Stimulated activated memory B cell treated with anti-CD40 and anti-IgM and Interleukin-4, amounts not matched to agents 10 μg/mL and 1 μg/mL and 100 μg/mL, for 72 hours (primary cell): Measurements from ENCODE around the gene USP6.
A peak's percentile ranks its signal among the peaks of the same experiment; 100 is the strongest.
"Not testable (repeated sequence)": the region's sequence is repeated elsewhere in the genome, so short reads cannot be mapped to it uniquely, and the experiment has no call there.

ENCODE experiments used
- ATAC-seq: fragments of 150-1000 bp; cut with Tn5 transposase; 2 replicates; pipeline ENCODE4 v1.10.0; 2021
- H3K27ac Mint-ChIP-seq: one replicate; pipeline ENCODE4 v1.8.0; 2022; ENCODE audit warnings: mild to moderate bottlenecking, mixed read lengths
- H3K27me3 Mint-ChIP-seq: one replicate; pipeline ENCODE4 v1.8.0; 2022; ENCODE audit warnings: mixed read lengths
- H3K36me3 Mint-ChIP-seq: one replicate; pipeline ENCODE4 v1.8.0; 2022; ENCODE audit warnings: mixed read lengths
- H3K4me1 Mint-ChIP-seq: one replicate; pipeline ENCODE4 v1.8.0; 2022; ENCODE audit warnings: mixed read lengths
- H3K4me3 Mint-ChIP-seq: one replicate; pipeline ENCODE4 v1.8.0; 2022; ENCODE audit warnings: mild to moderate bottlenecking, moderate library complexity, mixed read lengths
- H3K9me3 Mint-ChIP-seq: one replicate; pipeline ENCODE4 v1.8.0; 2022; ENCODE audit warnings: mixed read lengths

USP6 gene

DNA sequence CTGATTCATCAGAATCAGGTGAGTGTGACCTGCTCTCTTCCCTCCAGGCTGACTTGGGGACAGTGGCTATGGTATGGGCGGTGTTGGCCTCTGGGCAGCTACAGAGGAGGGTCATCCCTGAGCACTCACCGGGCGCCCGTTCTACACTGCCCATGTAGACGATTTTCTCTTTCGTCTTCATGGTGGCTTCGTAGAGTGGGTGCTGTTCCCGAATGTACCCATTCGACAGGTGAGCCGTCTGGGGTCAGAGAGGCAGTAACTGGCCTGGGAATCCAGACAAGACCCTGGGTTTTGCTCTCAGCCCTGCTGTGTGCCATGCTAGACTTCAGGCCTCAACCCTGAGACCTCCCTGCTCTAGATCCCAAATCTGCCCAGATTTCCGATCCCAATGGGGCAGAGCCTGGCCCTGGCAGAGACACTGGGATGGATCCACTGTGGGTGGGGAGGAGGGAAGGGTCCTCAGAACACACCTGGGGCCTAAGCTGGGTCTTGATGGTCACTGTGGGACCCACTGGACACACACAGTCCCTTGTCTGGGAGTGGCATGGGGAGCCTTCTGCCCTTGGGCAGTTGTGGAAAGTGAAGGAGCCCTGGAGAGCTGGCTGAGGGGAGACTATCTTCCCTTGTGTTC lies 13.2 kb downstream of the USP6 start:
- ATAC-seq, result no peak
- Mint-ChIP-seq H3K27me3 (peaks cover 43% of the 10 kb centered on the region), H3K4me3 (no peak overlapping the region), H3K27ac (no peak overlapping the region), H3K36me3 (no peaks in the 10 kb centered on the region), H3K4me1 (no peaks in the 10 kb centered on the region), H3K9me3 (no peaks in the 10 kb centered on the region)

- H3K36me3 Mint-ChIP-seq, H3K4me1 Mint-ChIP-seq, H3K9me3 Mint-ChIP-seq, H3K4me3 Mint-ChIP-seq, H3K27ac Mint-ChIP-seq: not testable (repeated sequence)
- peaks cover 35% of the 10 kb centered on the region for H3K27me3 Mint-ChIP-seq
- peak; percentile 31 for ATAC-seq
These were observed 13.9 kb downstream of the USP6 start for GRCh38 chr17:5129770-5130169.

DNA sequence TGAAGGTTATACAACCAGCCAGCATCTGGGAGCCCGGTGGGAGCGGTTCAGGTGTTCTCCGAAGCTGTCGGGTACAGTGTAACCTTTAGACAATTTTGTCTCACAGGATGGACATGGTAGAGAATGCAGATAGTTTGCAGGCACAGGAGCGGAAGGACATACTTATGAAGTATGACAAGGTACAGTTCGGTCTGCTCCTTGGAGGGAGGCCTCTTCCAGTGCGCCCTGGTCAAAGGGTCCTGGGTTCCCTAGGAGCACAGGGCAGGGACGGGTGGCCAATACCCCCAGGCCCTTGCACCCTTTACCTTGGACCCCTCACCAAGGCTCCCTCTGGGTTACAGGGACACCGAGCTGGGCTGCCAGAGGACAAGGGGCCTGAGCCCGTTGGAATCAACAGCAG lies 14.4 kb downstream of the USP6 start:
- not testable (repeated sequence) for H3K27ac Mint-ChIP-seq, H3K4me1 Mint-ChIP-seq, H3K4me3 Mint-ChIP-seq, H3K9me3 Mint-ChIP-seq, H3K36me3 Mint-ChIP-seq, ATAC-seq
- peaks cover 34% of the 10 kb centered on the region for H3K27me3 Mint-ChIP-seq

GRCh38 chr17:5130687-5131086 lies 14.9 kb downstream of the USP6 start:
- H3K36me3 Mint-ChIP-seq, H3K4me3 Mint-ChIP-seq, H3K27ac Mint-ChIP-seq, H3K9me3 Mint-ChIP-seq, H3K4me1 Mint-ChIP-seq, ATAC-seq: not testable (repeated sequence)
- H3K27me3 Mint-ChIP-seq, result peaks cover 35% of the 10 kb centered on the region

GRCh38 chr17:5131146-5131715 lies 15.4 kb downstream of the USP6 start:
- ATAC-seq, result no peak
- Mint-ChIP-seq H3K9me3 (no peaks in the 10 kb centered on the region), H3K4me3 (no peak overlapping the region), H3K36me3 (no peaks in the 10 kb centered on the region), H3K27me3 (peaks cover 40% of the 10 kb centered on the region), H3K4me1 (peaks cover 6% of the 10 kb centered on the region), H3K27ac (no peak overlapping the region)

- H3K27ac Mint-ChIP-seq, H3K9me3 Mint-ChIP-seq, ATAC-seq, H3K36me3 Mint-ChIP-seq, H3K4me1 Mint-ChIP-seq, H3K4me3 Mint-ChIP-seq: not testable (repeated sequence)
- H3K27me3 Mint-ChIP-seq, result peaks cover 47% of the 10 kb centered on the region
These were observed 16.1 kb downstream of the USP6 start for GRCh38 chr17:5131799-5132502.

- H3K27me3 Mint-ChIP-seq, result peaks cover 48% of the 10 kb centered on the region
- H3K9me3 Mint-ChIP-seq, ATAC-seq: not testable (repeated sequence)
These were observed 16.8 kb downstream of the USP6 start for GRCh38 chr17:5132503-5133225.

DNA sequence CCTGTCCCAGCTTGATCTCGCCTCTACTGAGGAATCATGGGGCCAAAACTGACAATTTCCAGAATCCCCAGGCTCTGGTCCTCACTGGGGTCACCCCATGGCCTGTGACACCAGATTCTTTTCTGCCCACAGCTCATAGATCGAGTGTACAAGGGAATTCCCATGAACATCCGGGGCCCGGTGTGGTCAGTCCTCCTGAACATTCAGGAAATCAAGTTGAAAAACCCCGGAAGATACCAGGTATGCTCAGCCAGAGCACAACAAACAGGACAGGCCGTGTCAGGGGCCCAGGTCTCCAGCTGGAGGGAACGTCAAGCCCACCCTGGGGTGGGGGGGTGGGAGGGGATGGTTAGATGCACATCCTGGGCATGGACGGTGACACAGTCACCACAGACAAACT lies 17.5 kb downstream of the USP6 start:
- H3K9me3 Mint-ChIP-seq, result no peaks in the 10 kb centered on the region

More at GRCh38 chr17:5132503-5133225, 16.8 kb downstream of the USP6 start:
- not testable (repeated sequence) for H3K4me3 Mint-ChIP-seq, H3K36me3 Mint-ChIP-seq, H3K4me1 Mint-ChIP-seq, H3K27ac Mint-ChIP-seq

GRCh38 chr17:5133961-5134360 lies 18.1 kb downstream of the USP6 start:
- not testable (repeated sequence) for H3K9me3 Mint-ChIP-seq, H3K36me3 Mint-ChIP-seq, H3K4me1 Mint-ChIP-seq, H3K4me3 Mint-ChIP-seq, H3K27ac Mint-ChIP-seq, ATAC-seq
- H3K27me3 Mint-ChIP-seq, result peaks cover 48% of the 10 kb centered on the region

More for the DNA sequence above, 17.5 kb downstream of the USP6 start:
- Mint-ChIP-seq H3K27me3 (peaks cover 48% of the 10 kb centered on the region), H3K4me3 (no peak overlapping the region), H3K36me3 (no peaks in the 10 kb centered on the region), H3K4me1 (peaks cover 6% of the 10 kb centered on the region), H3K27ac (no peak overlapping the region)
- no peak for ATAC-seq

DNA sequence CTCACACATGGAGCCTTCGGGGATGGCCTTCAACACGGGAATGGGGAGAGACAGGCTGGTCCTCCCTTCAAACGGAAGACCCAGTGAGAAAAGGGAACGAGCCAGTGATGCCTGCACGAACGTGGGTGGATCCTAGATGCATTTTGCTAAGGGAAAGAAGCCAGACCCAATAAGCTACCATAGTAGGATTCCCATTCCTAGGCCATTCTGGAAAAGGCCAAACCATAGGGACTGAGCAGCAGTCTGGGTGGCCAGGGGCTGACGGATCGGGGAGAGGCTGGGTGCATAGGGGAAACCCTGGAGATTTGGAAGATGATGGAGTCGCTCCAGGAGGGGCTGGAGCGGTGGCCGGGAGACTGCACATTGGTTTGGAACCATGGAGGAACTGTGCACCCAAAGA lies 18.7 kb downstream of the USP6 start:
- ATAC-seq, H3K4me3 Mint-ChIP-seq, H3K4me1 Mint-ChIP-seq, H3K9me3 Mint-ChIP-seq, H3K27ac Mint-ChIP-seq, H3K36me3 Mint-ChIP-seq: not testable (repeated sequence)
- peaks cover 47% of the 10 kb centered on the region for H3K27me3 Mint-ChIP-seq

- not testable (repeated sequence) for ATAC-seq, H3K4me1 Mint-ChIP-seq, H3K36me3 Mint-ChIP-seq, H3K4me3 Mint-ChIP-seq, H3K27ac Mint-ChIP-seq, H3K9me3 Mint-ChIP-seq
- H3K27me3 Mint-ChIP-seq, result peaks cover 41% of the 10 kb centered on the region
These were observed 19.4 kb downstream of the USP6 start for GRCh38 chr17:5135131-5135712.

DNA sequence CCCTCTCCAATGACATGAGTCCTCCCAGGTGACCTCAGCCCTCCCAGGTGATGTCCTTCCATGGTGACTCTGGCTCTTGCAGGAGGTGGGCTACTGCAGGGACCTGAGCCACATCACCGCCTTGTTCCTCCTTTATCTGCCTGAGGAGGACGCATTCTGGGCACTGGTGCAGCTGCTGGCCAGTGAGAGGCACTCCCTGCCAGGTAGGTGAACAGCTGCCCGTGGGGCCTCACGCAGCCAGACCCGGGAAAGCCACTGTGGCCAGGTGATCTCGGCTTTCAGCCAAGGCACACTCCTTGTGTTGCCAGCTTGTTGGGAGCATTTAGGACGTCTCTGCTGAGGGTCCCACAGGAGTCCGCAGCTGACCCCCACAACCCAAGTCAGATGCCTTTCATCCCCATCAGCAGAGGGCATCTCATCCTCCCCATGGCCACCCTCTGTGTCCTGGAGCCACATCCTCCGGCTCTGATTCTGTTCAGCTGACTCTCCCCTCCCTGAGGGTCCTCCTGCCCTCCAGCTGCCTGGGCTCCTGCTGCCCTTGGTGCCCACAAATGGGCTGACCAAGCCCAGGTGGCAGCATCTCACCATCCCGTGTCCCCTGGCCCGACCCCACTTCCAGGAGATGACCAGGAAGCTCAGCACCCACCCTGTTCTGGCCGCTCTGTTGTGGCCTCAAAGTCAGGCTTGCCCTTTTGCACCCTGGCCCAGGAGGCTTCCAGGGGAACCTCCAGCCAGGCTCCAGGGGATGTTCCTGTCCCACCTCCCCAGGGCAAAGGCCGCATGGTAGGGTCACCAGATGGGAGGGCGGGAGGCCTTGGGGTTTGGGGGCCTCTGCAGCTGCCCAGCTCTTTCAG lies 20.1 kb downstream of the USP6 start:
- Mint-ChIP-seq H3K9me3 (no peaks in the 10 kb centered on the region), H3K27ac (no peak overlapping the region), H3K36me3 (no peaks in the 10 kb centered on the region), H3K27me3 (peaks cover 33% of the 10 kb centered on the region), H3K4me1 (peaks cover 6% of the 10 kb centered on the region), H3K4me3 (no peak overlapping the region)
- no peak for ATAC-seq

DNA sequence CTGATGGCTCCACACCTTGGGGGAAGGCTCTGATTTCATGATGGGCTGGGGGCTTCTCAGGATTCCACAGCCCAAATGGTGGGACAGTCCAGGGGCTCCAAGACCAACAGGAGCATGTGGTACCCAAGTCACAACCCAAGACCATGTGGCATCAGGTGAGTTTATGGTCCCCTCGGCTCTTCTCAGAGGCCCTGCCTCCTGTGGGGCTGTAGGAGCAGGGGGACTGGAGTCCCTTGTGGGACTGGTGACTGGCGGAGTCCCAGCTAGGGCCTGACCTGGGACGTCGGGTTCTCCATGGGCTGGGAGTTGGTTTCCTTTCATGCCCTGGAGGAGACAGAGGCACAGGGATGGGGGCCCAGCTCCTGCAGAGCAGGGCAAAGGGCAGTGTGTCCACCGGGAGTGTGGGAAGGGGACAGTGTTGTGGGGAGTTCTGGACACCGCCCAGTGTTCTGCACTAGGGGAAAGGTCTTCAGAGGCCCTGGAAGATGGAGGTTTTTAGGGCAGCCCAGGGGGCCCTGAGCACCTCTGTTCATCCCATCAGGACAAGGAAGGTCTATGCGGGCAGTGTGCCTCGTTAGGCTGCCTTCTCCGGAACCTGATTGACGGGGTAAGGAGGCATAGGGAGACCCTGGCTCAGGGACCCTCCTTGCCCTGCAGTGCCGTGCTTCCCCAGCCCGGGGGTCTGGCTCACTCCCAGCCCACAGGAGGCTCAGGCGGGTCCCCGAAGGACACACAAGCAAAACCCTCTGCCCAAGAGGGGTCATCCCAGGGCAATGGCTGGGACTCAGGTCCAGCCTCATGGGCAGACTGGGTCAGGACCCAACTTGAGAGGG lies 21.0 kb downstream of the USP6 start:
- H3K9me3 Mint-ChIP-seq, H3K27ac Mint-ChIP-seq, ATAC-seq, H3K4me3 Mint-ChIP-seq, H3K36me3 Mint-ChIP-seq, H3K4me1 Mint-ChIP-seq: not testable (repeated sequence)
- peaks cover 26% of the 10 kb centered on the region for H3K27me3 Mint-ChIP-seq
